GM13976 (cell line): ENCODE results near the gene PARVA.

Experiments used
- DNase-seq: peaks from one replicate; pipeline ENCODE4 v3.0.0; 2012; ENCODE audit warnings: low spot score
- in situ Hi-C: fragments of 300-500 bp; cut with MboI; formaldehyde crosslinking; loops from one replicate; pipeline ENCODE4 v1.12.0; 2022; ENCODE audit warnings: low sequenced_read_pairs, mixed read lengths, inconsistent platforms; ENCODE audit not compliant: unreplicated experiment
- TF ChIP-seq, protein P1 (sequence below): IDR thresholded peaks from 2 replicates; pipeline ENCODE4 v1.5.1; 2012; ENCODE audit warnings: borderline replicate concordance, mild to moderate bottlenecking; ENCODE audit not compliant: insufficient read depth; ENCODE audit errors: extremely low read depth, missing control alignments, control extremely low read depth

The PARVA gene

DNA sequence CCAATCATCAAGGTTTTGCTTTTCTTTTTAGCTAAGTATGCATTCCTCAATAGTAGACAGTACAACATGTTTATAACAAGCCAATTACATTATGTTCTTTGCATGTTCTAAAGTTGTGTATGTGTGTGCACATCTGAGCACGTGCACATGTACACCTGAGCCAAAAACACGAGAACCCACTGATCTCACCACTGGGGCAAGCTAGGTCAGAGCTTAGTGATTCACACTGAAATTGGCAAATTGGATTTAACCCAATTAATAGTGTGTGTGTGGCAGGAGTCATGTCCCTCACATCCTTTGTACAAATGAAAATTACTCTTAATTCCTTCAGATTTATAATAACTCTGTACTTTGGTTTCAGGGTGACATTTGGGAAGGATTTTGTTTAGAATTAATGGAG is 151.1 kb downstream of the PARVA start:
- DNase-seq: no peak
- in situ Hi-C loops: no loop called here
- TF ChIP-seq, protein P1, sequence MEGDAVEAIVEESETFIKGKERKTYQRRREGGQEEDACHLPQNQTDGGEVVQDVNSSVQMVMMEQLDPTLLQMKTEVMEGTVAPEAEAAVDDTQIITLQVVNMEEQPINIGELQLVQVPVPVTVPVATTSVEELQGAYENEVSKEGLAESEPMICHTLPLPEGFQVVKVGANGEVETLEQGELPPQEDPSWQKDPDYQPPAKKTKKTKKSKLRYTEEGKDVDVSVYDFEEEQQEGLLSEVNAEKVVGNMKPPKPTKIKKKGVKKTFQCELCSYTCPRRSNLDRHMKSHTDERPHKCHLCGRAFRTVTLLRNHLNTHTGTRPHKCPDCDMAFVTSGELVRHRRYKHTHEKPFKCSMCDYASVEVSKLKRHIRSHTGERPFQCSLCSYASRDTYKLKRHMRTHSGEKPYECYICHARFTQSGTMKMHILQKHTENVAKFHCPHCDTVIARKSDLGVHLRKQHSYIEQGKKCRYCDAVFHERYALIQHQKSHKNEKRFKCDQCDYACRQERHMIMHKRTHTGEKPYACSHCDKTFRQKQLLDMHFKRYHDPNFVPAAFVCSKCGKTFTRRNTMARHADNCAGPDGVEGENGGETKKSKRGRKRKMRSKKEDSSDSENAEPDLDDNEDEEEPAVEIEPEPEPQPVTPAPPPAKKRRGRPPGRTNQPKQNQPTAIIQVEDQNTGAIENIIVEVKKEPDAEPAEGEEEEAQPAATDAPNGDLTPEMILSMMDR: no peak

DNA sequence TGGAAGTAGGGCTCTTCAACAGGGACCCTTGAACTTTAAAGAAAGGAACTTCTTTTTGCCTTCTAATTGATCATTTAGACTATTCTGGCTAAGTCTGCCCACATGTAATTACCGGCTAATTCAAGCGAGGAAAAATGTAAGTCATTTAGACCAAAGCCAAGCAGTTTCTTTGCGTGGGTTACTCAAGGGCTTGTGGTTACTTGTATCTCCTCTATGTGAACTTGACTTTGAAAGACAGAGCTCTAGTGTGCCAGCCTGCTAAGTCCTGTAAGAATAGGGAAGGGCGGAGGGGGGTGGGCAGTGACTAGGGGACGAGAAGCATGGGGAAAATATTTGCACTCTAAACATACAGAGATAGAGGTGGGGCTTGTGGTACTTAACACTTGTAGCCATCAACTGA is 151.7 kb downstream of the PARVA start:
- TF ChIP-seq, protein P1: no peak
- no peak for DNase-seq
- in situ Hi-C loops: no loop called here

- in situ Hi-C loops: no loop called here
- TF ChIP-seq, protein P1: no peak
- DNase-seq: no peak
Observed at GRCh38 chr11:12529793-12530192, 152.4 kb downstream of the PARVA start.

DNA sequence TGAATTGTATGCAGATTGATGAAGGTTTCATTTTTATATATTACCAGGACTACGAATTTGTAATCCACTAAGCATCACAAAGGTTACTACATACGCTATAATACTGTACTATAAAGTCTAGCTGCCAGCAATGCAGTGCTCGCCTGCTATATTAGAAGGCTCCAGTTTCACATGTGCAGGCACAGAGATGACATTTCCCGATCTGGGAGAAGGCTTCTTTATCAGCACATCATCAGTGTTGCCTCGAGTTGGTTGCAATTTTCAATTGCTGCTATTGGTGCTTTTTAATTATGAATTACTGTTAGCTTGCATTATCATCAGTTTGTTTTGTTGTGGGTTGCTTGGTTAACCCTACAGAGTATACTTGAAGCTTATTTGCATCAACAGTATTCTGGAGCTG is 153.6 kb downstream of the PARVA start:
- TF ChIP-seq, protein P1: no peak
- no peak for DNase-seq
- in situ Hi-C loops: no loop called here

DNA sequence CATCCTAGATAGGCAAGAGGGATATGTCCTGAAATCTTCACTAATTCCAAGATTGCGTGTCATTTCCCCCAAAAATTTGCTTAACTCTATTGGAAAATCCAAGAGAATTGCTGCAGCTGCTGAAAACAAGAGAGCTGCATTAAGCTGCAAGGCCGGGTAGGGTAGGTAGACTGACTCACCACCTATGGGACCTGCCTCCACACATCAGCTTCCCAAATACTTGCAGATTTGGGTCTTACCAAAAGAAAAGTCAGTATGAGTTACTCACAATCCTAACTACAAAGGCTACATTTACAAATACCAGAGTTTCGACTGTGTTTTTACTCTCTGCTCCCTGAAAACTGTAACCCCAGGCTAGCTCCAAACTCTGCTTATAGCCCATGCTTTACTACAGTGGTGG is 154.3 kb downstream of the PARVA start:
- in situ Hi-C loops: no loop called here
- DNase-seq: no peak
- TF ChIP-seq, protein P1: no peak

GRCh38 chr11:12532580-12532979 is 155.2 kb downstream of the PARVA start:
- DNase-seq: no peak
- TF ChIP-seq, protein P1: no peak
- in situ Hi-C loops: no loop called here

DNA sequence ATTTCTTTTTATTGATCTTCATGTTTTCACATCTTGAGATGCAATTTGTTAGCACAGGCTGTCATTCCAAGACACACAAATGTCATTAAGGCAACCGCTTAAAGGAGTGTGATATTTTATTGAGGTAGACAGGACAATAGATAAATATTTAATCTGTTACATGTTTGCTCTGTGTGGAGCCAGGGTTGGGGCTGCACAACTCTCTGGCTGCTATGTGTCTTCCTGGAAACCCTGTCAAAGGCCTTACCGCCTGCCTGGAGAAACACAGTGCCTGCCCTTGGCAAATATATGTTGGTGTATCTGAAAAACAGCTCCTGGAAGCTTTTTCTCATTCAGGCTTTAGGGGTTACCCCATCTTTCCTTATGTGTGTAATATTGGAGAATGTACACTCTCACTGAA is 157.2 kb downstream of the PARVA start:
- in situ Hi-C loops: no loop called here
- TF ChIP-seq, protein P1: no peak
- no peak for DNase-seq
